GM12892 (cell line): ENCODE results near the gene MRPS34.

ENCODE experiments used
- POLR2A ChIP-seq: IDR thresholded peaks from 2 replicates; pipeline ENCODE4 v1.6.1; 2011; ENCODE audit warnings: low read depth, low read length, control low read depth
- POLR2AphosphoS5 ChIP-seq: IDR thresholded peaks from 2 replicates; pipeline ENCODE4 v1.6.1; 2011; ENCODE audit warnings: low read depth, low read length, control low read depth
- TAF1 ChIP-seq: IDR thresholded peaks from 2 replicates; pipeline ENCODE4 v1.6.1; 2011; ENCODE audit warnings: low read depth, mild to moderate bottlenecking, control low read depth, low read length, borderline replicate concordance

DNA sequence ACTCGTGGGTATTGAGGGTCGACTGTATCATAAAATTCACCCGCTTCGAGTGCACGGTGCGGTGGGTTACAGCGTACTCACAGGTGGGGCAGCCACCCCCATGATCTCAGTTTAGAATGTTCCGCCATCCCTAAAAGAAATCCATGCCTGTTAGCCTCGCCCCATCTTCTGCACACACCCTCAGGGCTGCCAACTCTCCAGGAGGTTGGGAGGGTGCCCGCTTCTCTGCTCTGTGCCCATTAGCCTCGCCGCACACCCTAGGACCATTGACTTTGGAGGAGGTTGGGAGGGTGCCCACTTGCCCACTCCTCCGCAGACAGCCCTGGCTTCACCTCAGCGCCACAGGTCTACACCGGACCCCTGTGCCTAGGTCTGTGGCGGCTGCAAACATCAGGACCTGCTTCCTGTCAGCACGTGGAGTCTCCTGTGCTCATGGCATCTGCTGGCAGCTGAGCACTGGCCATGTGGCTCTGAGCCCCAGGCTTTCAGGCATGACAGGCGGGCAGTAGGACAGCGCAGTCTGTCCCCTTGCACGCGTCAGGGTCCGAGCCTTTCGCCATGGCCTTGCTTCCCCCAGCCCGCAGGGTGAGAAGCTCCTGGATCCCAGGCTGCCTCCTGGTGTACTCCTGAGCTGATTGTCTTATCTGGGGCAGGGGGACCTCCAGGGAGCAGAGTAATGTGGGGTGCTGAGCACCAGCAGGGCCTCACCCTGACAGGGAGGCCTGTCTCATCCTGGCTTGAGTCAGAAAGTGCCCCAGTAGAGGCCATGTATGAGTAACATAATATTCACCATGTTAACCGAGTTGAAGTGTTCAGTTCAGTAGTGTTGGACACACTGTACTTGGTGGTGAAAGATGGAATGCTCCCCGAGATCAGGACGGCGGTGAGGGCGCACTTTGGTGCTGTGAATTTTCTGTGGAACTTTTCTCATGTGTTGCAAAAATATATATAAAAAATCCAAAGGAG, 23.5 kb downstream of the MRPS34 start:
- TF ChIP-seq POLR2A: no peak
- no peak for TF ChIP-seq POLR2AphosphoS5
- no peak for TF ChIP-seq TAF1
